CD4-positive, alpha-beta T cell treated with Interleukin-1 beta for 1 hour (primary cell): ENCODE measurements around the gene JAM3.
"Not testable (repeated sequence)": the region's sequence is repeated elsewhere in the genome, so short reads cannot be mapped to it uniquely, and the experiment has no call there.

Experiments used
- DNase-seq, 2 donors: peaks; one replicate each; pipeline ENCODE4 v3.0.0-alpha.2; 2020 to 2022

JAM3 gene

GRCh38 chr11:134110252-134110815 is 41.5 kb downstream of the JAM3 start:
- DNase-seq = no peak

- DNase-seq = not testable (repeated sequence)
These were observed 44.9 kb downstream of the JAM3 start for GRCh38 chr11:134113787-134114186.

GRCh38 chr11:134116210-134116609 is 47.3 kb downstream of the JAM3 start:
- DNase-seq = no peak

- DNase-seq = no peak
These were observed 49.1 kb downstream of the JAM3 start for GRCh38 chr11:134118006-134118405.

- DNase-seq = no peak
These were observed 50.2 kb downstream of the JAM3 start for GRCh38 chr11:134119094-134119493.

GRCh38 chr11:134120143-134120850 is 51.4 kb downstream of the JAM3 start:
- no peak for DNase-seq

GRCh38 chr11:134120921-134121526 is 52.2 kb downstream of the JAM3 start:
- no peak for DNase-seq

GRCh38 chr11:134124660-134125451 is 56.0 kb downstream of the JAM3 start:
- no peak for DNase-seq

- DNase-seq = no peak
These were observed 56.6 kb downstream of the JAM3 start for GRCh38 chr11:134125507-134125906.

- DNase-seq = no peak
These were observed 57.4 kb downstream of the JAM3 start for GRCh38 chr11:134126217-134126822.

GRCh38 chr11:134131628-134132244 is 62.9 kb downstream of the JAM3 start:
- DNase-seq = no peak

GRCh38 chr11:134132808-134133207 is 63.9 kb downstream of the JAM3 start:
- DNase-seq = no peak

GRCh38 chr11:134134167-134134566 is 65.3 kb downstream of the JAM3 start:
- no peak for DNase-seq

GRCh38 chr11:134138376-134138775 is 69.5 kb downstream of the JAM3 start:
- DNase-seq = no peak

- DNase-seq = no peak
These were observed 70.5 kb downstream of the JAM3 start for GRCh38 chr11:134139303-134139872.

GRCh38 chr11:134139873-134140331 is 71.0 kb downstream of the JAM3 start:
- peak; percentile 25 to 58 for DNase-seq

GRCh38 chr11:134140961-134141490 is 72.2 kb downstream of the JAM3 start:
- no peak for DNase-seq

- DNase-seq = no peak
These were observed 73.7 kb downstream of the JAM3 start for GRCh38 chr11:134142536-134142935.

GRCh38 chr11:134143801-134144200 is 74.9 kb downstream of the JAM3 start:
- no peak for DNase-seq

- no peak for DNase-seq
These were observed 75.9 kb downstream of the JAM3 start for GRCh38 chr11:134144744-134145143.

GRCh38 chr11:134145715-134146114 is 76.8 kb downstream of the JAM3 start:
- no peak for DNase-seq

- no peak for DNase-seq
These were observed 77.7 kb downstream of the JAM3 start for GRCh38 chr11:134146598-134146997.
